NCI-H460 (cell line): ENCODE data around the gene EML4. TPM values are rescaled to one million over a fixed set of nuclear protein-coding genes. Genes with fewer than 3 reads are reported as not detected.
"Not testable (repeated sequence)": the region's sequence is repeated elsewhere in the genome, so short reads cannot be mapped to it uniquely, and the experiment has no call there.

Experiments used
- DNase-seq: peaks from one replicate; pipeline ENCODE4 v3.0.0-alpha.2; 2016; ENCODE audit warnings: low read depth; ENCODE audit errors: extremely low read depth
- polyA plus RNA-seq: library from polyadenylated mRNA; depleted of rRNA; stranded (reverse); fragments of >200 nt; gene quantifications from 2 replicates; pipeline ENCODE4 v1.2.3, GENCODE V29; 2014; cell fraction: nucleus; rRNA removed
- total RNA-seq: library from RNA; depleted of rRNA; stranded (reverse); fragments of >200 nt; shearing (Covaris generic); gene quantifications from 2 replicates; pipeline ENCODE4 v1.2.3, GENCODE V29; 2014; rRNA removed

EML4 gene, protein sequence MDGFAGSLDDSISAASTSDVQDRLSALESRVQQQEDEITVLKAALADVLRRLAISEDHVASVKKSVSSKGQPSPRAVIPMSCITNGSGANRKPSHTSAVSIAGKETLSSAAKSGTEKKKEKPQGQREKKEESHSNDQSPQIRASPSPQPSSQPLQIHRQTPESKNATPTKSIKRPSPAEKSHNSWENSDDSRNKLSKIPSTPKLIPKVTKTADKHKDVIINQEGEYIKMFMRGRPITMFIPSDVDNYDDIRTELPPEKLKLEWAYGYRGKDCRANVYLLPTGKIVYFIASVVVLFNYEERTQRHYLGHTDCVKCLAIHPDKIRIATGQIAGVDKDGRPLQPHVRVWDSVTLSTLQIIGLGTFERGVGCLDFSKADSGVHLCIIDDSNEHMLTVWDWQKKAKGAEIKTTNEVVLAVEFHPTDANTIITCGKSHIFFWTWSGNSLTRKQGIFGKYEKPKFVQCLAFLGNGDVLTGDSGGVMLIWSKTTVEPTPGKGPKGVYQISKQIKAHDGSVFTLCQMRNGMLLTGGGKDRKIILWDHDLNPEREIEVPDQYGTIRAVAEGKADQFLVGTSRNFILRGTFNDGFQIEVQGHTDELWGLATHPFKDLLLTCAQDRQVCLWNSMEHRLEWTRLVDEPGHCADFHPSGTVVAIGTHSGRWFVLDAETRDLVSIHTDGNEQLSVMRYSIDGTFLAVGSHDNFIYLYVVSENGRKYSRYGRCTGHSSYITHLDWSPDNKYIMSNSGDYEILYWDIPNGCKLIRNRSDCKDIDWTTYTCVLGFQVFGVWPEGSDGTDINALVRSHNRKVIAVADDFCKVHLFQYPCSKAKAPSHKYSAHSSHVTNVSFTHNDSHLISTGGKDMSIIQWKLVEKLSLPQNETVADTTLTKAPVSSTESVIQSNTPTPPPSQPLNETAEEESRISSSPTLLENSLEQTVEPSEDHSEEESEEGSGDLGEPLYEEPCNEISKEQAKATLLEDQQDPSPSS
- 36.0 and 36.3 TPM in 2 replicates for total RNA-seq
- 44.5 and 62.5 TPM in 2 replicates for polyA plus RNA-seq

- peak; percentile 89 for DNase-seq
Measured at GRCh38 chr2:42169100-42169873, at the start of gene EML4. EML4 (plus strand) TSS chr2:42169353; CDS start chr2:42169612, 259 bp downstream.

DNA sequence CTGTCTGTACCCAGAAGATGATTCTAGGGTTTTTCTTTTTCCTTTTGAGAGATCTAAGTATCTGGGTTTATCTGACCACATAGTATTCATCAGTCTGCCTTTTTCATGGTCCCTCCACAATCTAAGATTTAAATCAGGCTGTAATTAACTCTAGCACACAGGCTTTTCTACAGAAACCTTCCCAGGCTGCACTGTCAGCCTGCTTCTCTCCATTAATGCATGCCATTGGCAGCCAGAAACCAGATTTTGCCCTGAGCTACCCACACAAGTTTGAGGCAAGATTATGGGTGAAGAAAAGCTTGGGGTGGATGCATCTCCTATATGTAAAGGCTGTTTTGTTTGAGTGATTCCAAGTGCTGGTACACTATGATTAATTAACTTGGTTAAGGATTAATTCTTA is 45.7 kb upstream of the EML4 start:
- no peak for DNase-seq

DNA sequence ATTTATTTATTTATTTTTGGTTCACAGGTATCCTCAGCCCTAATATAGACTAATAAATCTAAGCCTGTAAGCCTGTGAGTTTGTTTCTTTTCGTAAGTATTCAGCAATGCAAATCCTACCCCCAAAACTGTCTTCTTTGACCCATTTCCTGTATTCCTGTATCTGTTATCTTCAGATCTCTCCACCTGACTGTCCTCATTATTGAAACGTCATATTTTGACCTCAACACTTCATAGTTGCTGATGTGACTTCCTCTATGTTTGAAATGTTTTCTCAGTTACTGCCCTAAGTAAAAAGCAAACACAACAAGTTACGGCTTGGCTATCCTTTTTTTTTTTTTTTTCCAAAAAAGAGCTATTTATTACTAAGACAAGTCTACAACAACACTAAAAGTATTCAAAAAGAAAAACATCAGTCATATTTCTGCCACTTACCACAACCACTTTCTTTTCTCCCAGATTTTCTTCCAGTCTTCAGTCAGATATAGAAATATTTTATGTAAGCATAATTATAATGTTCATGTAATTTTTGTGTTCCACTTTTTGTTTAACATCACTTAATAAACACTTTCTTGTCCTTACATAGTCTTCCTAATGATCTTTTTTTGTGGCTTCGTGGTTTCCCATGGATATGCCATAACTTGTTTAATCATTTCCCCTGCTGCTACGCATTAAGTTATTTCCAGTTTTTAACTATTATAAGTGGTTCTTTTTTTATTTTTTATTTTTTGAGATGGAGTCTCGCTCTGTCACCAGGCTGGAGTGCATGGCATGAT is 45.0 kb upstream of the EML4 start:
- no peak for DNase-seq

DNA sequence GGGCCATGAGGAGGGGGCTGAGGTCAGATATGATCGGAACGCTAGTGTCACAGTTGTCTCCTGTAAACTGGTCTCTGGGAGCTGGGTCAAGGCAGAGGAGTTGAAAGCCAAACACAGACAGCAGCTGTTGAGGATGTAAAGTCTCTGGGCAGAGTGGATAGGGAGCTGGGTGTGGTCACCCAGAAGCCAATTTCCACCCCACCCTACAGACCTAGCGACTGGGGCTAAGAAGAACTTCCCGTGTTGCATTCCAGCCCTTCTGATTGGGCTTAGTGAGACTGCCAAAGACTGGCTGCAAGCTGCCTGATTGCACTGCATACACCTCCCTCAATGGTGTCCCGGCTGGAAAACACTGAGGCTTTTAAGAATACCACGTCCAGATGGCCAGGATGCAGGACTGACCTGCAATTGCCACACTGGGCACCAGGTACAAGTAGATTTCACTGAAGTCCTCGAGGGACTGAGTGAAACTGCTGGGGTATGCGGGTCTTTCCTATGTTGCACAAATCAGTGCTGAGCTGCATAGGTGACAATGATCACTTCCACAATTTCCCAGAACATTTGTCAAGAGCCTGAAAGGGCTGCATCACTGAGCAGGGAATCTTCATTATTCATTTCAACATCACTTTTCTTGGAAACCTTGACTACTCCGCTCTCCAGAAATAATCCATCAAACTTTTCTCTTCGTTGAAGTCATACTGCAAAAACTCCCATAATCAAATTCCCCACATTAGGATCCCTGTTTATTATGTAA is 43.1 kb upstream of the EML4 start:
- DNase-seq = no peak

GRCh38 chr2:42126873-42127272 is 42.3 kb upstream of the EML4 start:
- DNase-seq = not testable (repeated sequence)

GRCh38 chr2:42127425-42128424 is 41.4 kb upstream of the EML4 start:
- DNase-seq = no peak

DNA sequence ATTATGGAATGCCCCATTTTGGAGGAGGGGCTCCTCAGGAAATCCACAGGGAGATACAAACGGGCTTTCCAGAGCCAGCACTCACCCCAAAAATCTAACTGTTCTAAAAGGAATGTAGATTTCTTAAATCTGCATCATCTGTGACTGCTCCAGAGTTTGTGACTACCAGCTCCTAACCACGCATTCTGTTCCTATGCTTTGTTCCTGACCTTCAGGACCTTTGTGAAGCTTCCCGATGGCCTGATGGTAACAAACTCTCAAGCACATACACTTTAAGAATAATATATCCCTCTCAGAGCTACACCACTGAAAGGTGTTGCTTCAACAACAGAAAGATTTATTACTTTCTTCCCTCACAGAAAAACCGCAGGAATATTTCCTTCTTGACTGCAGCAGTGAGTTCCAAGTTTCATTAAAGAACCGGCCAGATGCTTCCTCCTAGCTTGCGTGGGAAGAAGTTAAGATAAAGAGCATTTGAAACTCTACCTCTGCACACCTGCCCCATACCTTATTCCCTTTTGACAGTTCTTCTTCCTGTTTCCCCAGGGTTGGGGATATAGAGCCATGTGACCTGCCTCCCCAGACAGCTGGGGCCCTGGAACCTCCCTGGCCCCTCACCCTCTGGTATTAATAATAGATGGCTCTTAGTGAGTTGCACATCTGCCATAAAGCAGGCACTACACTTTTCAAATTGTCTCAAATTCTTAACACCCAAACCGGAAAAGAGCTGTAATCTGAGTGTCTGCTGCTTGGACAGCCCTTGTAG is 40.2 kb upstream of the EML4 start:
- DNase-seq = no peak

GRCh38 chr2:42129487-42129852 is 39.7 kb upstream of the EML4 start:
- no peak for DNase-seq

GRCh38 chr2:42129947-42130346 is 39.2 kb upstream of the EML4 start:
- DNase-seq = no peak

GRCh38 chr2:42130858-42131257 is 38.3 kb upstream of the EML4 start:
- DNase-seq = not testable (repeated sequence)

GRCh38 chr2:42132191-42132965 is 36.8 kb upstream of the EML4 start:
- no peak for DNase-seq

DNA sequence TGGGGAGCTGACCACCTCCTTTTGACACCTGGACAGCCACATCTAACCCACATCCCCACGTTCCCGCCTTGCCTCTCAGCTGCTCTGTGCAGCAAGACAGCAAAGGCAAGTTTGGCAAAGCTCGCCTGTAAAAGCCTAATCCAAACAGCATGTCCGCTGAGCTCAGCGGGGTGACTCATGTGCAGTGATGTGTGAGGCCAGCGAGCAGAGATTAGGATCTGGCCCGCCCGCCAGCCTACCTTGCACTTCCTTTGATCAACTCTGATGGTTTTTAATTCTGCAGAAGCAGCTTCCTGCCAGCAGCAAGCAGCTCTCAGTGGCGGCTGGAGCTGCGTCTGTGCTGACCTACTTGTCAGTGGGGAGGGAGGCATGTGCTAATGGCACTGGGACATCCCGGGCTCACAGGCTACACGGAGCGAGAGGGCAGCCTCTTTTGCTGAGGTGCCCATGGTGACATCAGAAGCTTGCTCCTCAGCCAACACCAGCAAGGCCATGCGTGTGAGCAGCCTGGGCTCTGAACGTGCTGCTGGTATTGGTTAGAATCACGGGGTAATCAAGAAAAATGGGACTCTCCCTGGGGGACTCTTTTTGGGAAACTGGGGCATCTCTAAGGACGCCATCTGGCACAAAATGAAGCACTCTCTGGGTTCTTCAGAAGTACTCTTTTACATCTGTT is 36.0 kb upstream of the EML4 start:
- DNase-seq = peak; percentile 80

DNA sequence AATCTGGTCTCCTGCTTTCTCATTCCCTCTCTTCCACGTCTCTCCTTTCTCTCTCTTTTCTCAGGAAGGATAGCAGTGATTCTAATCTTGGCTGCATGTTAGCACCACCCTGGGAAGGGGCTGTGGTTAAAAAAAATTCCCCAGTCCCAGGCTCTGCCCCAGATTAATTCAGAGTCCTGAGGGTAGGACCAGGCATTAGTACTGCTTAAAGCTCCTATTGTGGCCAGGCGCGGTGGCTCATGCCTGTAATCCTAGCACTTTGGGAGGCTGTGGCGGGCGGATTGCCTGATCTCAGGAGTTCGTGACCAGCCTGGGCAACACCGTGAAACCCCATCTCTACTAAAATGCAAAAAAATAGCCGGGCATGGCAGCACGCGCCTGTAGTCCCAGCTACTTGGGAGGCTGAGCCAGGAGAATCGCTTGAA is 35.4 kb upstream of the EML4 start:
- DNase-seq = no peak

DNA sequence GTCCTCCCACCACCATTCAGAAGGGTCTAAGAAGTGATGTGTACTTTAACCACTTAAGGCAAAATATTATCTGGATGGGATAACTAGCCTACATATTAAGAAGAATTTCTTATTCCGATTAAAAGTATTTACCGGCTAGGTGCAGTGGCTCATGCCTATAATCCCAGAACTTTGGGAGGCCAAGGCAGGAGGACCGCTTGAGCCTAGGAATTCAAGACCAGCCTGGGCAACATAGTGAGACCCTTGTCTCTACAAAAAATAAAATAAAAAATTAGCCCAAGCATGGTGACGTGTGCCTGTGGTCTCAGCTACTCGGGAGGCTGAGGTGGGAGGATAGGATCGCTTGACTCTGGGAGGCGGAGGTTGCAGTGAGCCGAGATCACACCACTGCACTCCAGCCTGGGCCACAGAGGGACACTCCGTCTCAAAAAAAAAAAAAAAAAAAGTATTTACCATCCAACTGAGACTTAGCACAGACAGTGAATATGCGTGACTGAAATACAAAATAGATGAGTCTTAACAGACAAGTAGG is 34.7 kb upstream of the EML4 start:
- DNase-seq = not testable (repeated sequence)
